Measurements from ENCODE around the gene IGFBP5. TPM values are rescaled to one million over a fixed set of nuclear protein-coding genes. Genes with fewer than 3 reads are reported as not detected.

The IGFBP5 gene
- total RNA-seq, 1 donor from 2014 or later, result not detected

DNA sequence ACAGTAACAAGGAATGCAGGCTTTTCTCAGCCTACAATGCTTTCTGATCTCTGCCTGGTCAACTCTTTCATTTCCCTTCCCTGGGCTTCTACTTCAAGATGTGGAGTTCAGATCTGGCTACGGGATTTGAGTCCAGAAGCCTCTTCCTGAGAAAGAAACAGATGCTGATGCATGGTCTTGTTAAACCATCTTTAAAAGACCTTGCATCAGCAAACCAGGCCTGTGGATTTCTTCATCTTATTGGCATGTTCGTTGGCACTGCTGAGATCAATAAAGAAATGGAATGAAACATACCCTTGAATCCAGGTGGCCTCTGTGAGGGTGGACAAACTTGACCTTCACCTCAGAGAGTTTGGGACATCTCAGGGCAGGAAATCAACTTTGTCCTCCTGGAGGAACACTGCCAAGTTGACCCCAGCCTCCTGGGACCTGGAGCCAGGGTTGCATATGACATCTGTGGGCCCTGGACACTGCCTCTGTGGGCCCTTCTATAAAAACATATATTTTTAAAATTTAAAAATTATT is 40.8 kb downstream of the IGFBP5 start:
- CTCF ChIA-PET, result interaction anchor here (1.7 kb wide), 1 partner anchor 12 kb away, joined by 5 read pairs; no protein-coding TSS in a partner anchor
- peaks cover 22% of the 10 kb centered on the region for H3K27me3 Mint-ChIP-seq
- no peaks in the 10 kb centered on the region for H3K9me3 Mint-ChIP-seq
- H3K27ac Mint-ChIP-seq, result no peak overlapping the region
- intact Hi-C loops (cut with micrococcal nuclease), result no loop called here
- DNase-seq, result no peak
- ATAC-seq (ENCODE audit: low read depth), result no peak
- POLR2A ChIA-PET, result no interaction called here
- no peaks in the 10 kb centered on the region for H3K36me3 Mint-ChIP-seq (ENCODE audit: low read depth)
- H3K4me1 Mint-ChIP-seq, result no peaks in the 10 kb centered on the region
- no peak overlapping the region for H3K4me3 Mint-ChIP-seq
- TF ChIP-seq, protein P1, sequence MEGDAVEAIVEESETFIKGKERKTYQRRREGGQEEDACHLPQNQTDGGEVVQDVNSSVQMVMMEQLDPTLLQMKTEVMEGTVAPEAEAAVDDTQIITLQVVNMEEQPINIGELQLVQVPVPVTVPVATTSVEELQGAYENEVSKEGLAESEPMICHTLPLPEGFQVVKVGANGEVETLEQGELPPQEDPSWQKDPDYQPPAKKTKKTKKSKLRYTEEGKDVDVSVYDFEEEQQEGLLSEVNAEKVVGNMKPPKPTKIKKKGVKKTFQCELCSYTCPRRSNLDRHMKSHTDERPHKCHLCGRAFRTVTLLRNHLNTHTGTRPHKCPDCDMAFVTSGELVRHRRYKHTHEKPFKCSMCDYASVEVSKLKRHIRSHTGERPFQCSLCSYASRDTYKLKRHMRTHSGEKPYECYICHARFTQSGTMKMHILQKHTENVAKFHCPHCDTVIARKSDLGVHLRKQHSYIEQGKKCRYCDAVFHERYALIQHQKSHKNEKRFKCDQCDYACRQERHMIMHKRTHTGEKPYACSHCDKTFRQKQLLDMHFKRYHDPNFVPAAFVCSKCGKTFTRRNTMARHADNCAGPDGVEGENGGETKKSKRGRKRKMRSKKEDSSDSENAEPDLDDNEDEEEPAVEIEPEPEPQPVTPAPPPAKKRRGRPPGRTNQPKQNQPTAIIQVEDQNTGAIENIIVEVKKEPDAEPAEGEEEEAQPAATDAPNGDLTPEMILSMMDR (IDR thresholded peaks at IDR 0.05), result no peak

DNA sequence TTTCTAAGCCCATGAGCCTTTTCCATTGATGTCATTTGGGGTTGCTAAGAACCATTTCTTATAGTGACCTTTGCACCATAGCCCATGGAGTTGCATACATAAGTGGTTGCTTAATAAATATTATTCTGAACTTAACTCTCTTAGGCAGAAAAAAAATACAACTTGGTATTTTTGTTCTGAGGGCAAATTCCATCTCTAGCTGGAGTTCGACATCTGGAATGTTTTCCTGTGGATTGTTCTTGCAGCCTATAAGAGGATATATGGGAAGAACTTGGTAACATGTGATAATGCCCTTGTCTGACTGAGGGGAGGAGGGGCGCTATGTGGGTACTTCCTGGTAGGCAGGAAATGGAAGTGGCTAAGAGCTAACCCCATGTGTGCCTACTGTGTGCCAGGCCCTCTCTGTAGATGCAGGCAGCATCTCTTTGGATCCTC is 41.4 kb downstream of the IGFBP5 start:
- Mint-ChIP-seq H3K4me1 (no peaks in the 10 kb centered on the region), H3K27ac (no peak overlapping the region), H3K9me3 (no peaks in the 10 kb centered on the region), H3K27me3 (peaks cover 22% of the 10 kb centered on the region), H3K36me3 (ENCODE audit: low read depth) (no peaks in the 10 kb centered on the region), H3K4me3 (no peak overlapping the region)
- DNase-seq (no peak), ATAC-seq (ENCODE audit: low read depth) (no peak)
- intact Hi-C loops (cut with micrococcal nuclease), result no loop called here
- POLR2A ChIA-PET, result no interaction called here
- TF ChIP-seq, protein P1 (IDR thresholded peaks at IDR 0.05), result no peak
- CTCF ChIA-PET, result no interaction called here

DNA sequence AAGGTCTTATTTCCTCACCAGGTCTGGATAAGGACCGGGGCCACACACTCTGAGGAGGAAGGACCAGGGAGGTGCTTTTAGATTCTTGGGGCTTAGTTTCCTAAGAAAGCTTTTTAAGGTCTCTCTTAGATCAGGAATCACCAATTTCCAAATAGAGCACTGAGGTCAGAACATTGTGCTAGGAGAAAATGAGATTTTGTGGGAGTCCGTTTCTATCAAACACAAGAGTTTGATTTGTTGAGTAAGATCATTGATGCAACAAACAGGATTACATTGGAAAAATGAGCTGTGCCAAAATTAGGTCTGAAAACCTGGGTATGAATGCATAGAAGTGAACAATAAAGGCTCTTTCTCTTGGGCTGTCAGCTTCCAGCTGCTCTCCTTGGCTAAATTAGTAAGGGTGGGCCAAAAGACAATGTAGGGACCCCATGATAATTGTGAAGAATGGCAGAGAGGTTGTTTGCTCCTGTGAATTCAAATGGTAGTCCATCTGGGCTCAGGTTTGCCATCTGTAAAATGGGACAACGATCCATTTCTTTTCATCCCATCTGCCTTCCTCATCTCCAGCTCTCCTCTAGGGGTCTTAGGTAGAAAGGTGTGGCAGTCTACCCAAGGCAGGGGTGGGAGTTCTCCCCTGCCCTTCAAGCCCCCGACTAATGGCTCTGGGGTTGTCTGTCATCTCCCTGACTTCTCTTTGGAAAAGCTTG is 42.1 kb downstream of the IGFBP5 start:
- no peaks in the 10 kb centered on the region for H3K4me1 Mint-ChIP-seq
- CTCF ChIA-PET, result no interaction called here
- TF ChIP-seq, protein P1 (IDR thresholded peaks at IDR 0.05), result no peak
- no peaks in the 10 kb centered on the region for H3K36me3 Mint-ChIP-seq (ENCODE audit: low read depth)
- H3K27me3 Mint-ChIP-seq, result peaks cover 22% of the 10 kb centered on the region
- intact Hi-C loops (cut with micrococcal nuclease), result no loop called here
- H3K9me3 Mint-ChIP-seq, result no peaks in the 10 kb centered on the region
- DNase-seq (no peak), ATAC-seq (ENCODE audit: low read depth) (no peak)
- no peak overlapping the region for H3K27ac Mint-ChIP-seq
- H3K4me3 Mint-ChIP-seq, result no peak overlapping the region
- POLR2A ChIA-PET, result no interaction called here

DNA sequence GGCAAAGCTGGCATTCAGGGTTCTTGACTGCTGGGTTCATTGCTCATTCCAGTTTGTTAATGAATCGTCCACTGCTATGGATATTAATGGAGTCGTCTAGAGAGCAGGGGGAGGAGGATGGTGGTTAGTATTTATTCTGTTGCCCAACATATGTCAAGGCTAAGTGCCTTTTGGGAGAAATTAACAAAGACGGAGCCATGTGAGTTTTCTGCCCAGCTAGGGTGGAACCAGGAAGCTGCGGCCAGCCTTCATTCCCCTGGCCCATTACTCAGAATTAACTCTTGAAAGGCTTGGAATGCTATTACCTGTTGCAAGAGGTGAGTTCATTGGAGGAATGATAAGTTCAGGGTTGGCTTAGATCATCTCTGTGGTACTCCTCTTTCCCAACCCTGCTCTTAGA is 42.8 kb downstream of the IGFBP5 start:
- no peak overlapping the region for H3K4me3 Mint-ChIP-seq
- no peaks in the 10 kb centered on the region for H3K4me1 Mint-ChIP-seq
- H3K9me3 Mint-ChIP-seq, result no peaks in the 10 kb centered on the region
- intact Hi-C loops (cut with micrococcal nuclease), result no loop called here
- peaks cover 25% of the 10 kb centered on the region for H3K27me3 Mint-ChIP-seq
- no peaks in the 10 kb centered on the region for H3K36me3 Mint-ChIP-seq (ENCODE audit: low read depth)
- ATAC-seq (ENCODE audit: low read depth) (no peak), DNase-seq (no peak)
- ChIA-PET CTCF (no interaction called here), POLR2A (no interaction called here)
- no peak overlapping the region for H3K27ac Mint-ChIP-seq
- TF ChIP-seq, protein P1 (IDR thresholded peaks at IDR 0.05), result no peak

DNA sequence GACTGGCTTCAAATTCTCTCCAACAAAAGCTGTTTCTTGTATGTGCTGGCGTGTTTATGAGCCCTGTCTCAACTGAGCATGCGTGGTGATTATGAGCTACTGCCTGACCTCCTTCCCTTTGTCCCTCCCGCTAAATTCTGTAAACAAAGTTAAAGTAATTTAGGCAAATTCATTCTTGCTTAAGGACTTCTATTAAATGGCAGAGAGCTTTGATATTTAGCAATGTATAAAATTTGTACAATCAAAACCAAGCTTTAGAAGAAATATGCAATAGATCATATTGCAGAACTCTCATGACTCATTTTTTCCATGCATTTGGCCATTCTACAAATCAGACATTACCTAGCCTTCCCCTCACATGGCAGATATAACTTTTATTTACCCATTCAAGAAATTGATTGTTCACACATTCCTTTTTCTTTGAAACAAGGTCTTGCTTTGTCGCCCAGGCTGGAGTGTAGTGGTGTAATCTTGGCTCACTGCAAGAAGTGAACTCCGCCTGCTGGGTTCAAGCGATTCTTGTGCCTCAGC is 43.9 kb downstream of the IGFBP5 start:
- Mint-ChIP-seq H3K9me3 (no peaks in the 10 kb centered on the region), H3K27ac (no peak overlapping the region), H3K4me1 (no peaks in the 10 kb centered on the region), H3K36me3 (ENCODE audit: low read depth) (no peaks in the 10 kb centered on the region), H3K27me3 (peaks cover 22% of the 10 kb centered on the region), H3K4me3 (no peak overlapping the region)
- CTCF ChIA-PET, result no interaction called here
- POLR2A ChIA-PET, result no interaction called here
- DNase-seq (no peak), ATAC-seq (ENCODE audit: low read depth) (no peak)
- TF ChIP-seq, protein P1 (IDR thresholded peaks at IDR 0.05), result no peak
- intact Hi-C loops (cut with micrococcal nuclease), result no loop called here
